ENCODE data around the gene DGLUCY. TPM values are rescaled to one million over a fixed set of nuclear protein-coding genes. Genes with fewer than 3 reads are reported as not detected.

Gene DGLUCY
- polyA plus RNA-seq, 4 donors: 27.8 to 82.5 (median 74.9) TPM

DNA sequence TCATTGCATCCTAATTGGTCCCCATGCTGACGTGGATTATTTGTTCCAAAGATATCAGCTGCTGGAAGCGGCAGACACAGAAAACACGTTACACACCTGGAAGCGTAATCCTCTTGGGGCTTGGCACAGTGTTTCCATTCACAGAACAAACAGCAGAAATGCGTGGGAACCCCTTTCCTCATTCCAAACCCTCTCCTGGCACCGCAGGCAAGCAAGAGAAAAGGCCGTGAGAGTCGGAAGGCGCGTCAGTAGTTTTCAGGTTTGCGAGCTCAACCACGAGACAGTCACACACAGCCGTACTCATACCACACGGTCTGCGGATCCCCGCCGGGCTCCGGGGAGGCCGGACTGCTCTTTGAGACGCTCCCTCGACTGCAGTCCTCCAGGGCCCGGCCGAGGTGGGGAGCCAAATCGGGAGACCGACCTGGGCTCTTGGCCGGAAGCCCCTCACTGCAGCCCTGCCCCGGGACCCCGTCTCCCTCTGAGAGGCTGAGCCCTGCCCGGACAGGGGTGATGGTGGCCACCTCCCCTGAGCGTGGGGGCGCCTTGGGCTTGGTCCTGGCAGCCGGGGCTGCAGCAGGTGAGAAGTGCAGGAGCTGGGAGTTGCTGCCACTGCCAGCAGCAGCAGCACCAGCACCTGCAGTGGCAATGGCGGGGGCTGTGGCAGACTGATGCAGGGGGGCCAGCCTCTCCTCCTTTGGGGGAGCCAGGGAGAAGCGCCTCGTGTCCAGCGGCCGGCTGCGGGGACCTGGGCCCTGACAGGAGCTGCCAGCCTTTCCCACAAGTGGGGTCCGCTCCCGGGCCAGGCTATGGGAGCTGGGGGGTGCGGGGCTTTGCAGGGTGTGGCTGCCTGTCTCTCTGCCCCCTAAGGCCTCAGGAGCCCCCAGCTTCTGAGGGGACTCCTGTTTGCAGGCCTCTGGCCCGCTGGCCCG lies 158.7 kb downstream of the DGLUCY start:
- no peak for DNase-seq (ENCODE audit: low read depth in 4 of 4, low spot score in 3 of 4)

DNA sequence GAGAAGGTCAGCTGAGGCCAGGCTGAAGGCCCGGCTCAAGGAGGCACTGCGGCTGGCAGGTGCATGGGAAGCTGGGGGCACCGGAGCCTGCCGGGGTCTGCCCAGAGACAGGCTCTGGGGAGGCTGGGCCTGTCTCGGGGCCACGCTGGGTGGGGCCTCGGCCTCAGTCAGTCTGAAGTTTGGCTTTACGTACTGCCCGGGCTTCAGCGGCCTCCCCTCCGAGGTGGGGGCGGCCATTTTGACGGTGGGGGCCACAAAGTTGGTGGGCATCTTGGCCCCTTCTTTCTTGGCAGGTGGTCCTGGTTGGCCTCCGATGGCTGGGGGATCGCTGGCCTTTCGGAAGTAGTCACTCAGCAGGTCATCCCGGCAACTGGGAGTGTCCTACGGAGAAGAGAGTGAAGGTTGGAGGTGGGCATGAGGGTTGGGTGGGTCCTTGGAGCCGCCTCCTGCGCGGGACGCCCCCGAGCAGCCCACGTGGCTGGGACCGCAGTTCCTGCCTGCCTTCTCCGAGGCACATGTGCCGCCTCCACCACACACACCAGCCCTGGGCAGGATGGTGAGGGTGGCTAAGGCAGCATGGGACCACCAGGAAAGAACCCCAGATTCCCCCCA lies 159.5 kb downstream of the DGLUCY start:
- no peak for DNase-seq (ENCODE audit: low read depth in 4 of 4, low spot score in 3 of 4)

DNA sequence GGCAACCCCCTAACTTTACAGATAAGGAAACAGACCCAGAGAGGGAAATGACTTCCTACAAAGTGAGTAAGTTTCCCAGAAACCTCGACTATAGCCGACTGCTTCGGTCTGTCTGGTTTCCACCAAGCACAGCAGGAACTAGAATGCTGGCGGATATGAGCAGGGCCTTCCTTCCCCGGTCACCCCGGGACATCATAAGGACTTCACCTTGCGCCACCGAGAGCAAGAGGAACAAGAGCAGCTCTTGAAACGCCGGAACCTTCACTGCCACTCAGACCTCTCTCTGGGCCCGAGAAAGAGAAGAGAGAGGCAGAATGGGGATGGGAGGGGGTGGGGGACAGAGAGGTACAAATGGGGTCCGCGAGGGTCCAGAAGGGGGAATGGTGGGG lies 160.0 kb downstream of the DGLUCY start:
- no peak for DNase-seq (ENCODE audit: low read depth in 4 of 4, low spot score in 3 of 4)

DNA sequence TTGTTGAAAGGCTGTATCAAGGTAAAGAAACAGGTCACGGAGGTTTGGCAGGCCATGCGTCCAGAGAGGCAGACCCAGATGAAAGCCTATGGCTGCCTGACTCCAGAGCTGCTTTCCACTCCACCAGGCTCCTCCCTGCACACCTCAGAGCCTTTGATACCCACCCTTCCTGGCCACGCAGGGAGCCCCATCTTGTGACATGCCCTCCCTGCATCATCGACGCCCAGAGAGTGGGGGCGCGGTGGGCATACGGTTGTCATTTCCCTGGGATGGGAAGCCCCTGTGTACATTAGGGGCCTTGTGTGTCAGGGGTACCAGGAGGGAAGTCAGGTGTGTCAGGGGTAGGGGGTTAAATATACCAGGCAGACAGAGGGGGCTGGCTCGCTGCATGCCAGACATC lies 160.9 kb downstream of the DGLUCY start:
- no peak for DNase-seq (ENCODE audit: low read depth in 4 of 4, low spot score in 3 of 4)

Other genes starting within 250 kb of the DGLUCY start
- 1 to 10 TPM; 7.4 to 8.9 (median 7.8) TPM for gene RPS6KA5, start 53.4 kb upstream of the DGLUCY start, polyA plus RNA-seq (ENCODE audit: insufficient read length in 4 of 4)
- 1 to 10 TPM in 3 of 4 donors, under 1 TPM in 1; 0.46 to 3.2 (median 1.5) TPM for gene GPR68, start 130.6 kb downstream of the DGLUCY start, polyA plus RNA-seq (ENCODE audit: insufficient read length in 4 of 4)